H1 (cell line): ENCODE data around the gene SYVN1. TPM values are rescaled to one million over a fixed set of nuclear protein-coding genes. Genes with fewer than 3 reads are reported as not detected.

Experiments
- BCL11A ChIP-seq, 2 experiments: IDR thresholded peaks; one replicate each; pipeline ENCODE4 v1.6.1; 2011; ENCODE audit warnings: low read depth in 2 of 2, low read length in 2 of 2, mild to moderate bottlenecking in 2 of 2
- JUND ChIP-seq: IDR thresholded peaks from 2 replicates; pipeline ENCODE4 v1.6.1; 2011; ENCODE audit warnings: mild to moderate bottlenecking, improper control_type of control experiment, low read length
- KDM1A ChIP-seq: fragments of 200-600, 300-600 bp; sonication (generic); IDR thresholded peaks from 2 replicates; pipeline ENCODE4 v1.7.1; 2016; ENCODE audit warnings: mild to moderate bottlenecking, low read length, borderline replicate concordance
- KDM5A ChIP-seq: fragments of 200-600 bp; IDR thresholded peaks from 2 replicates; pipeline ENCODE4 v1.7.1; 2012; ENCODE audit warnings: mild to moderate bottlenecking, low read length, inconsistent platforms, mixed read lengths
- POU5F1 ChIP-seq: IDR thresholded peaks from 2 replicates; pipeline ENCODE4 v1.6.1; 2011; ENCODE audit warnings: low read depth, mild to moderate bottlenecking, low read length, moderate library complexity
- RNF2 ChIP-seq: fragments of 200-900, 300-1000 bp; sonication (generic); IDR thresholded peaks from 2 replicates; pipeline ENCODE4 v1.7.1; 2016; ENCODE audit warnings: borderline replicate concordance, low read depth, mild to moderate bottlenecking, antibody characterized with exemption, low read length; ENCODE audit not compliant: poor library complexity, severe bottlenecking; ENCODE audit errors: missing control alignments
- polyA plus RNA-seq, 7 experiments: library from polyadenylated mRNA; depleted of rRNA in 3 of 7; stranded (reverse) in 5 of 7; unstranded in 2 of 7; fragments of >200 nt in 5 of 7; fragments of 200-250 nt in 2 of 7; gene quantifications; 1 replicate in 5 of 7; 2 replicates in 1 of 7; 4 replicates in 1 of 7; pipeline versions ENCODE4 v1.2.1 to v1.2.3, GENCODE V29; 2011 to 2013; ENCODE audit warnings: missing spikeins in 2 of 7, mixed read lengths in 2 of 7
- total RNA-seq: library from RNA; stranded (reverse); fragmentation: NEBNext Ultra II Directional; extraction: Animal tissue kit (Norgen Biotek cat#: 25700); gene quantifications from 2 replicates; pipeline ENCODE4 v1.2.1, GENCODE V29; 2021
- TF ChIP-seq, protein P1 (sequence below): IDR thresholded peaks from 2 replicates; pipeline ENCODE4 v1.6.1; 2012; ENCODE audit warnings: inconsistent platforms

The SYVN1 gene
- total and polyA plus RNA-seq, 2 of the 8 experiments (the other 6 are each of a cell fraction or from before 2014, with no cell fraction given) = 27.8 to 29.4 TPM

DNA sequence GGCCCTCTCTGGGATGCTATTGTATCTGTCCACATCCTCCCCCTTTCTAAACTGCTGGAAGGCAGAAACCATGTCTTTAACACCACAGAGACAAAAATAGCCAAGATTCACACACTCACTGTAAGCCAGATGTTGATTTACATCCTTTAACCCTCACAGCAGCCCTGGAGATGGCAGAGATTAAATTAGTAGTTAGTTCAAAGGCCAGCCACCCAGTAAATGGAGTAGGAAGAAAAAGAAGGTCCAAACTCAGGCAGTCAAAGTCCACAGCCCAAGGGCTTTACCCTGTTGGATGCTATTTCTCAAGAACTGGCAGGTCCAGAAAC is 14.7 kb downstream of the SYVN1 start (continued):
- TF ChIP-seq POU5F1 (no peak), RNF2 (no peak), KDM1A (no peak), JUND (no peak), BCL11A (IDR thresholded peaks at IDR 0.05; ENCODE audit: low read depth in 2 of 2, low read length in 2 of 2) (no peak), KDM5A (no peak)
- TF ChIP-seq, protein P1, sequence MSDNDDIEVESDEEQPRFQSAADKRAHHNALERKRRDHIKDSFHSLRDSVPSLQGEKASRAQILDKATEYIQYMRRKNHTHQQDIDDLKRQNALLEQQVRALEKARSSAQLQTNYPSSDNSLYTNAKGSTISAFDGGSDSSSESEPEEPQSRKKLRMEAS = no peak
